ENCODE results near the gene HDX.

- TF ChIP-seq SIN3A (IDR thresholded peaks at IDR 0.05; ENCODE audit: borderline replicate concordance, low read depth, low read length) (no peak), CTCF (IDR thresholded peaks at IDR 0.05) (no peak), RAD21 (IDR thresholded peaks at IDR 0.05; ENCODE audit: low read length) (no peak), CHD2 (IDR thresholded peaks at IDR 0.05; ENCODE audit: low read length, partially characterized antibody) (no peak), EZH2phosphoT487 (IDR thresholded peaks at IDR 0.05; ENCODE audit: borderline replicate concordance, low read depth) (no peak), RCOR1 (IDR thresholded peaks at IDR 0.05; ENCODE audit: low read length) (no peak), MEF2A (IDR thresholded peaks at IDR 0.05; ENCODE audit: borderline replicate concordance, low read depth) (no peak)
- TF ChIP-seq, protein P1, sequence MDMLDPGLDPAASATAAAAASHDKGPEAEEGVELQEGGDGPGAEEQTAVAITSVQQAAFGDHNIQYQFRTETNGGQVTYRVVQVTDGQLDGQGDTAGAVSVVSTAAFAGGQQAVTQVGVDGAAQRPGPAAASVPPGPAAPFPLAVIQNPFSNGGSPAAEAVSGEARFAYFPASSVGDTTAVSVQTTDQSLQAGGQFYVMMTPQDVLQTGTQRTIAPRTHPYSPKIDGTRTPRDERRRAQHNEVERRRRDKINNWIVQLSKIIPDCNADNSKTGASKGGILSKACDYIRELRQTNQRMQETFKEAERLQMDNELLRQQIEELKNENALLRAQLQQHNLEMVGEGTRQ (IDR thresholded peaks at IDR 0.05; ENCODE audit: borderline replicate concordance, low read depth, low read length): no peak
Observed at GRCh38 chrX:84415140-84415539, 87.1 kb downstream of the HDX start.
